Measurements from ENCODE around the gene IQCH. TPM values are rescaled to one million over a fixed set of nuclear protein-coding genes. Genes with fewer than 3 reads are reported as not detected.
"Not testable (repeated sequence)": the region's sequence is repeated elsewhere in the genome, so short reads cannot be mapped to it uniquely, and the experiment has no call there.

Gene IQCH
- total and polyA plus RNA-seq, 8 donors, result 0.49 to 1.6 (median 1.2) TPM

GRCh38 chr15:67421105-67421504 is 166.5 kb downstream of the IQCH start:
- H3K9me3 ChIP-seq, result no peaks in the 10 kb centered on the region
- DNase-seq, result no peak
- H3K27ac ChIP-seq, result no peak overlapping the region
- H3K4me1 ChIP-seq, result no peaks in the 10 kb centered on the region
- no peak for FAIRE-seq
- ATAC-seq, result no peak
- H3K4me3 ChIP-seq, result no peak overlapping the region
- H3K27me3 ChIP-seq, result no peaks in the 10 kb centered on the region
- no peaks in the 10 kb centered on the region for H3K36me3 ChIP-seq
- no peak for TF ChIP-seq CTCF (IDR thresholded peaks at IDR 0.05)
- intact Hi-C loops (cut with DNase I), result no loop called here
- WGBS, 2 donors, result 87 to 92% methylated on average over 6 of the region's 6 CpGs

- Histone ChIP-seq H3K9me3 (no peaks in the 10 kb centered on the region), H3K36me3 (no peaks in the 10 kb centered on the region), H3K4me3 (no peak overlapping the region), H3K27ac (no peak overlapping the region), H3K27me3 (no peaks in the 10 kb centered on the region), H3K4me1 (no peaks in the 10 kb centered on the region)
- DNase-seq, result no peak
- intact Hi-C loops (cut with DNase I), result no loop called here
- 40 to 44% methylated on average over 1 of the region's 1 CpG for WGBS, 2 donors
- ATAC-seq, result no peak
- FAIRE-seq, result no peak
- TF ChIP-seq CTCF (IDR thresholded peaks at IDR 0.05), result no peak
These were observed 167.7 kb downstream of the IQCH start for GRCh38 chr15:67422296-67422695.

- WGBS, 2 donors, result 51 to 58% methylated on average over 3 of the region's 3 CpGs
- ATAC-seq, result peak; percentile 84 to 96 (median 90)
- H3K4me3 ChIP-seq, result no peak overlapping the region
- H3K27ac ChIP-seq, result no peak overlapping the region
- intact Hi-C loops (cut with DNase I), result loop anchor here in 1 of 3 donors (5.0 kb wide), 1 partner anchor 486 kb away; no protein-coding TSS in a partner anchor
- no peaks in the 10 kb centered on the region for H3K9me3 ChIP-seq
- no peak for FAIRE-seq
- no peaks in the 10 kb centered on the region for H3K36me3 ChIP-seq
- no peaks in the 10 kb centered on the region for H3K4me1 ChIP-seq
- H3K27me3 ChIP-seq, result no peaks in the 10 kb centered on the region
- TF ChIP-seq CTCF (IDR thresholded peaks at IDR 0.05), result peak; percentile 39 to 80 (median 54)
- peak in 5 of 6 donors; percentile 17 to 69 (median 44) for DNase-seq
These were observed 179.0 kb downstream of the IQCH start for GRCh38 chr15:67433495-67434099.

- WGBS, 2 donors, result 90 to 91% methylated on average over 13 of the region's 13 CpGs
- H3K27ac ChIP-seq; H3K4me3 ChIP-seq; H3K27me3 ChIP-seq; FAIRE-seq; DNase-seq; intact Hi-C loops (cut with DNase I); H3K9me3 ChIP-seq; ATAC-seq; H3K36me3 ChIP-seq; H3K4me1 ChIP-seq: not testable (repeated sequence)
These were observed 182.0 kb downstream of the IQCH start for GRCh38 chr15:67436351-67437250.

GRCh38 chr15:67444100-67444499 is 189.5 kb downstream of the IQCH start:
- FAIRE-seq, result no peak
- DNase-seq, result no peak
- Histone ChIP-seq H3K9me3 (no peaks in the 10 kb centered on the region), H3K4me3 (no peak overlapping the region), H3K27me3 (no peaks in the 10 kb centered on the region), H3K36me3 (no peaks in the 10 kb centered on the region), H3K4me1 (no peaks in the 10 kb centered on the region), H3K27ac (no peak overlapping the region)
- TF ChIP-seq CTCF (IDR thresholded peaks at IDR 0.05), result no peak
- WGBS, 2 donors, result 84 to 88% methylated on average over 2 of the region's 2 CpGs
- intact Hi-C loops (cut with DNase I), result no loop called here
- ATAC-seq, result no peak

All from pancreas (tissue), 10 donors.